KMS-11 (cell line): ENCODE measurements around the gene ELMO1.

Experiments
- H2AFZ ChIP-seq: fragments of 200-600 bp; sonication (generic); 2 replicates; pipeline ENCODE4 v1.6.1; 2016; ENCODE audit warnings: antibody characterized with exemption, mixed run types, low read depth
- H3K27ac ChIP-seq: fragments of 200-600 bp; sonication (generic); 2 replicates; pipeline ENCODE4 v1.6.1; 2016; ENCODE audit warnings: mild to moderate bottlenecking, mixed run types
- H3K27me3 ChIP-seq: fragments of 200-600 bp; sonication (generic); 2 replicates; pipeline ENCODE4 v1.6.1; 2017; ENCODE audit warnings: mild to moderate bottlenecking, low read depth, mixed run types, moderate library complexity; ENCODE audit not compliant: insufficient read depth
- H3K36me3 ChIP-seq: fragments of 200-600 bp; sonication (generic); 2 replicates; pipeline ENCODE4 v1.6.1; 2017; ENCODE audit warnings: mild to moderate bottlenecking, mixed run types; ENCODE audit not compliant: insufficient read depth
- H3K4me1 ChIP-seq: fragments of 200-600 bp; sonication (generic); 2 replicates; pipeline ENCODE4 v1.6.1; 2016; ENCODE audit warnings: mild to moderate bottlenecking, low read depth, mixed run types; ENCODE audit not compliant: poor library complexity, severe bottlenecking
- H3K4me2 ChIP-seq: fragments of 200-600 bp; sonication (generic); 2 replicates; pipeline ENCODE4 v1.7.0; 2016; ENCODE audit warnings: mild to moderate bottlenecking, mixed run types
- H3K4me3 ChIP-seq: fragments of 200-600 bp; sonication (generic); IDR thresholded peaks from 2 replicates; pipeline ENCODE4 v1.6.1; 2017; ENCODE audit warnings: low read depth, low read length, mixed read lengths; ENCODE audit not compliant: insufficient read depth
- H3K79me2 ChIP-seq: fragments of 200-600 bp; sonication (generic); 2 replicates; pipeline ENCODE4 v1.6.1; 2016; ENCODE audit warnings: low read depth, mixed run types; ENCODE audit not compliant: insufficient read depth
- H3K9ac ChIP-seq: fragments of 200-600 bp; sonication (generic); 2 replicates; pipeline ENCODE4 v1.6.1; 2016; ENCODE audit warnings: mild to moderate bottlenecking, mixed run types
- H4K20me1 ChIP-seq: fragments of 200-600 bp; sonication (generic); 2 replicates; pipeline ENCODE4 v1.6.1; 2016; ENCODE audit warnings: mild to moderate bottlenecking, mixed run types; ENCODE audit not compliant: insufficient read depth
- TF ChIP-seq, protein P1 (sequence below): fragments of 200-600 bp; sonication (generic); conservative IDR thresholded peaks from 2 replicates; pipeline ENCODE4 v1.6.1; 2017; ENCODE audit warnings: low read depth, mild to moderate bottlenecking, antibody characterized with exemption, low read length, moderate library complexity, mixed read lengths

ELMO1 gene

GRCh38 chr7:36941359-36941758, 507.3 kb downstream of the ELMO1 start:
- peaks cover 27% of the 10 kb centered on the region for H3K4me1 ChIP-seq
- H3K36me3 ChIP-seq, result no peaks in the 10 kb centered on the region
- H2AFZ ChIP-seq, result no peak overlapping the region
- no peaks in the 10 kb centered on the region for H4K20me1 ChIP-seq
- TF ChIP-seq, protein P1, sequence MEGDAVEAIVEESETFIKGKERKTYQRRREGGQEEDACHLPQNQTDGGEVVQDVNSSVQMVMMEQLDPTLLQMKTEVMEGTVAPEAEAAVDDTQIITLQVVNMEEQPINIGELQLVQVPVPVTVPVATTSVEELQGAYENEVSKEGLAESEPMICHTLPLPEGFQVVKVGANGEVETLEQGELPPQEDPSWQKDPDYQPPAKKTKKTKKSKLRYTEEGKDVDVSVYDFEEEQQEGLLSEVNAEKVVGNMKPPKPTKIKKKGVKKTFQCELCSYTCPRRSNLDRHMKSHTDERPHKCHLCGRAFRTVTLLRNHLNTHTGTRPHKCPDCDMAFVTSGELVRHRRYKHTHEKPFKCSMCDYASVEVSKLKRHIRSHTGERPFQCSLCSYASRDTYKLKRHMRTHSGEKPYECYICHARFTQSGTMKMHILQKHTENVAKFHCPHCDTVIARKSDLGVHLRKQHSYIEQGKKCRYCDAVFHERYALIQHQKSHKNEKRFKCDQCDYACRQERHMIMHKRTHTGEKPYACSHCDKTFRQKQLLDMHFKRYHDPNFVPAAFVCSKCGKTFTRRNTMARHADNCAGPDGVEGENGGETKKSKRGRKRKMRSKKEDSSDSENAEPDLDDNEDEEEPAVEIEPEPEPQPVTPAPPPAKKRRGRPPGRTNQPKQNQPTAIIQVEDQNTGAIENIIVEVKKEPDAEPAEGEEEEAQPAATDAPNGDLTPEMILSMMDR, result no peak
- H3K79me2 ChIP-seq, result no peaks in the 10 kb centered on the region
- no peak overlapping the region for H3K27ac ChIP-seq
- H3K27me3 ChIP-seq, result no peaks in the 10 kb centered on the region
- no peak overlapping the region for H3K4me3 ChIP-seq
- no peak overlapping the region for H3K4me2 ChIP-seq
- H3K9ac ChIP-seq, result no peak overlapping the region

GRCh38 chr7:36939816-36940215, 508.8 kb downstream of the ELMO1 start:
- Histone ChIP-seq H3K27ac (no peak overlapping the region), H3K4me1 (peaks cover 27% of the 10 kb centered on the region), H2AFZ (no peak overlapping the region), H3K9ac (no peak overlapping the region), H3K4me2 (no peak overlapping the region), H3K27me3 (no peaks in the 10 kb centered on the region), H4K20me1 (no peaks in the 10 kb centered on the region), H3K36me3 (no peaks in the 10 kb centered on the region), H3K79me2 (no peaks in the 10 kb centered on the region), H3K4me3 (no peak overlapping the region)
- TF ChIP-seq, protein P1, result no peak

- H3K9ac ChIP-seq, result no peak overlapping the region
- H3K4me1 ChIP-seq, result peaks cover 27% of the 10 kb centered on the region
- no peak overlapping the region for H3K4me3 ChIP-seq
- H3K36me3 ChIP-seq, result no peaks in the 10 kb centered on the region; the same call in 1 of the 2 replicates
- H3K27me3 ChIP-seq, result no peaks in the 10 kb centered on the region
- no peaks in the 10 kb centered on the region for H3K79me2 ChIP-seq
- H4K20me1 ChIP-seq, result no peaks in the 10 kb centered on the region
- H3K27ac ChIP-seq, result no peak overlapping the region
- H3K4me2 ChIP-seq, result peak overlapping the region; percentile 33
- TF ChIP-seq, protein P1, result peak; percentile 45
- H2AFZ ChIP-seq, result no peak overlapping the region
These were observed 510.7 kb downstream of the ELMO1 start for GRCh38 chr7:36937754-36938563.

DNA sequence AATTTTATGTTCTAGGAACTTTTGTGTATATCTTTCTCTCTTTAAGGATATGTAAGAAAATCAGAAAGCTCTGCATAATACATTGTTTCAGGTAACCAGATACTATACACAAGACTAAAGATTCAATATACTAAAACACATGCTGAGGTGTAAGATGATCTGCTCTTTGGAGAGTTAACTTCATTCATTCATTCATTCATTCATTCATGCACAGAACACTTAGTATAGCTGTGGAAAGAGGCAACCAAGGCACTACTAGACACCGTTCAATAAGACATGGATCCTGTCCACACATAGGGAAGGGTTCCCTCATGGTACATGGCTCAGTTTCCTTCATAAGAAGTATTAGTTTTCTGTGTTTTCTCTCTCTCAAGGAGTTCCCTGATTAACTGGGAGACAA, 516.8 kb downstream of the ELMO1 start:
- no peaks in the 10 kb centered on the region; the same call in 1 of the 2 replicates for H3K36me3 ChIP-seq

More for the DNA sequence above, 516.8 kb downstream of the ELMO1 start:
- Histone ChIP-seq H3K27me3 (no peaks in the 10 kb centered on the region), H3K4me2 (no peak overlapping the region), H3K79me2 (peaks cover 10% of the 10 kb centered on the region; the same call in 1 of the 2 replicates), H3K27ac (no peak overlapping the region), H4K20me1 (no peaks in the 10 kb centered on the region), H3K9ac (no peak overlapping the region), H2AFZ (no peak overlapping the region), H3K4me3 (no peak overlapping the region), H3K4me1 (peaks cover 3% of the 10 kb centered on the region)
- TF ChIP-seq, protein P1, result no peak
